H9 (cell line): ENCODE data around the gene MXI1. TPM values are rescaled to one million over a fixed set of nuclear protein-coding genes. Genes with fewer than 3 reads are reported as not detected.

ENCODE experiments used
- DNase-seq: peaks from one replicate; pipeline ENCODE4 v3.0.0-alpha.2; 2017
- H2AFZ ChIP-seq: one replicate; pipeline ENCODE4 v1.6.1; 2013; ENCODE audit warnings: mild to moderate bottlenecking, low read length, control low read depth, moderate library complexity
- H2AK5ac ChIP-seq: 2 replicates; pipeline ENCODE4 v1.6.1; 2013; ENCODE audit warnings: low read length, control low read depth, mixed read lengths; ENCODE audit not compliant: insufficient read length
- H2BK120ac ChIP-seq: one replicate; pipeline ENCODE4 v1.6.1; 2013; ENCODE audit warnings: low read depth, mild to moderate bottlenecking, low read length, control low read depth, inconsistent platforms; ENCODE audit not compliant: poor library complexity, severe bottlenecking
- H2BK12ac ChIP-seq: 2 replicates; pipeline ENCODE4 v1.6.1; 2013; ENCODE audit warnings: low read length, control low read depth, mixed read lengths, low read depth; ENCODE audit not compliant: insufficient read length
- H2BK15ac ChIP-seq: 2 replicates; pipeline ENCODE4 v1.6.1; 2013; ENCODE audit warnings: low read depth, low read length, control low read depth
- H2BK20ac ChIP-seq: one replicate; pipeline ENCODE4 v1.6.1; 2013; ENCODE audit warnings: low read depth, mild to moderate bottlenecking, low read length, control low read depth, inconsistent platforms; ENCODE audit not compliant: poor library complexity, severe bottlenecking
- H2BK5ac ChIP-seq: 2 replicates; pipeline ENCODE4 v1.6.1; 2013; ENCODE audit warnings: low read length, control low read depth, mixed read lengths; ENCODE audit not compliant: insufficient read length
- H3K14ac ChIP-seq: 2 replicates; pipeline ENCODE4 v1.6.1; 2013; ENCODE audit warnings: low read length, control low read depth; ENCODE audit not compliant: insufficient read depth
- H3K18ac ChIP-seq: 2 replicates; pipeline ENCODE4 v1.6.1; 2013; ENCODE audit warnings: low read depth, mild to moderate bottlenecking, mixed read lengths, low read length, control low read depth; ENCODE audit not compliant: insufficient read length
- H3K23ac ChIP-seq: 2 replicates; pipeline ENCODE4 v1.6.1; 2013; ENCODE audit warnings: low read length, control low read depth, mixed read lengths, low read depth; ENCODE audit not compliant: insufficient read length
- H3K23me2 ChIP-seq: 2 replicates; pipeline ENCODE4 v1.6.1; 2013; ENCODE audit warnings: low read depth, mild to moderate bottlenecking, mixed read lengths, low read length, control low read depth; ENCODE audit not compliant: insufficient read length, poor library complexity, severe bottlenecking
- H3K27ac ChIP-seq: 2 replicates; pipeline ENCODE4 v1.5.1; 2013; ENCODE audit warnings: low read length, control low read depth, mixed read lengths, low read depth; ENCODE audit not compliant: insufficient read length
- H3K27me3 ChIP-seq: 2 replicates; pipeline ENCODE4 v1.6.1; 2013; ENCODE audit warnings: low read length, control low read depth, inconsistent platforms; ENCODE audit not compliant: insufficient read depth
- H3K4ac ChIP-seq: 2 replicates; pipeline ENCODE4 v1.6.1; 2013; ENCODE audit warnings: low read depth, mild to moderate bottlenecking, control low read depth, inconsistent platforms, low read length, moderate library complexity
- H3K4me1 ChIP-seq: 2 replicates; pipeline ENCODE4 v1.6.1; 2013; ENCODE audit warnings: low read length, control low read depth, inconsistent platforms; ENCODE audit not compliant: insufficient read depth
- H3K4me2 ChIP-seq: 2 replicates; pipeline ENCODE4 v1.6.1; 2013; ENCODE audit warnings: low read length, control low read depth, mixed read lengths; ENCODE audit not compliant: insufficient read length, insufficient read depth
- H3K56ac ChIP-seq: 2 replicates; pipeline ENCODE4 v1.6.1; 2013; ENCODE audit warnings: low read depth, mild to moderate bottlenecking, mixed read lengths, low read length, control low read depth; ENCODE audit not compliant: insufficient read length
- H3K79me1 ChIP-seq: 2 replicates; pipeline ENCODE4 v1.6.1; 2013; ENCODE audit warnings: low read depth, mild to moderate bottlenecking, moderate library complexity, low read length, control low read depth, inconsistent platforms; ENCODE audit not compliant: insufficient read depth, poor library complexity, severe bottlenecking
- H3K79me2 ChIP-seq: 2 replicates; pipeline ENCODE4 v1.6.1; 2013; ENCODE audit warnings: low read length, control low read depth, inconsistent platforms; ENCODE audit not compliant: insufficient read depth
- H3K9ac ChIP-seq: 2 replicates; pipeline ENCODE4 v1.6.1; 2013; ENCODE audit warnings: low read length, control low read depth, mixed read lengths; ENCODE audit not compliant: insufficient read length; ENCODE audit errors: extremely low read depth
- H3K9me3 ChIP-seq: one replicate; pipeline ENCODE4 v1.6.1; 2013; ENCODE audit warnings: low read depth, low read length, inconsistent platforms; ENCODE audit not compliant: control insufficient read depth
- H3T11ph ChIP-seq: one replicate; pipeline ENCODE4 v1.6.1; 2013; ENCODE audit warnings: mild to moderate bottlenecking, low read length, control low read depth, inconsistent platforms
- H4K20me1 ChIP-seq: one replicate; pipeline ENCODE4 v1.6.1; 2013; ENCODE audit not compliant: control insufficient read depth, insufficient read length, insufficient read depth
- H4K5ac ChIP-seq: 2 replicates; pipeline ENCODE4 v1.6.1; 2013; ENCODE audit warnings: low read depth, mild to moderate bottlenecking, mixed read lengths, low read length, control low read depth; ENCODE audit not compliant: insufficient read length
- H4K8ac ChIP-seq: replicated peaks from 2 replicates; pipeline ENCODE4 v1.6.1; 2013; ENCODE audit warnings: low read length, control low read depth, mixed read lengths, low read depth; ENCODE audit not compliant: insufficient read length
- H4K91ac ChIP-seq: 2 replicates; pipeline ENCODE4 v1.6.1; 2013; ENCODE audit warnings: low read depth, mild to moderate bottlenecking, moderate library complexity, mixed read lengths, low read length, control low read depth; ENCODE audit not compliant: insufficient read length
- H3K27ac Mint-ChIP-seq, 3 experiments: 2 replicates in 2 of 3; 3 replicates in 1 of 3; pipeline ENCODE4 v1.8.0; 2020 to 2021; ENCODE audit warnings: mixed read lengths in 3 of 3, mild to moderate bottlenecking in 1 of 3, moderate library complexity in 1 of 3
- H3K27me3 Mint-ChIP-seq: 2 replicates; pipeline ENCODE4 v1.8.0; 2021; ENCODE audit warnings: low read depth, mild to moderate bottlenecking, moderate library complexity, mixed read lengths
- H3K36me3 Mint-ChIP-seq, 3 experiments: 2 replicates in 2 of 3; 3 replicates in 1 of 3; pipeline ENCODE4 v1.8.0; 2020 to 2021; ENCODE audit warnings: low read depth in 3 of 3, mixed read lengths in 3 of 3; ENCODE audit not compliant: insufficient read depth in 1 of 3
- H3K4me1 Mint-ChIP-seq, 2 experiments: 2 replicates each; pipeline ENCODE4 v1.8.0; 2020; ENCODE audit warnings: mixed read lengths in 2 of 2
- H3K4me3 Mint-ChIP-seq, 2 experiments: 2 replicates in 1 of 2; 3 replicates in 1 of 2; pipeline ENCODE4 v1.8.0; 2020 to 2021; ENCODE audit warnings: mild to moderate bottlenecking in 2 of 2, mixed read lengths in 2 of 2, moderate library complexity in 1 of 2
- H3K9me3 Mint-ChIP-seq, 2 experiments: 2 replicates in 1 of 2; 3 replicates in 1 of 2; pipeline ENCODE4 v1.8.0; 2020; ENCODE audit warnings: mild to moderate bottlenecking in 2 of 2, mixed read lengths in 2 of 2, moderate library complexity in 1 of 2
- WGBS: extraction: QIAGEN DNeasy Blood & Tissue Kit; methylation state at CpG from one replicate; pipeline ENCODE4 v1.1.7; 2013; ENCODE audit warnings: missing lambda C conversion rate, low lambda C conversion rate, mixed read lengths; ENCODE audit not compliant: insufficient read length; ENCODE audit errors: extremely low coverage; 5-methylcytosine and 5-hydroxymethylcytosine counted together
- total RNA-seq: library from RNA; stranded (reverse); gene quantifications from 2 replicates; pipeline ENCODE4 v1.2.1, GENCODE V29; 2021
- TF ChIP-seq, protein P1 (sequence below): fragments of 200-600 bp; sonication (generic); conservative IDR thresholded peaks from 3 replicates; pipeline ENCODE4 v1.8.0; 2021; ENCODE audit warnings: antibody characterized with exemption, mild to moderate bottlenecking

The MXI1 gene
- total RNA-seq, 1 experiment from 2014 or later = 5.6 TPM

DNA sequence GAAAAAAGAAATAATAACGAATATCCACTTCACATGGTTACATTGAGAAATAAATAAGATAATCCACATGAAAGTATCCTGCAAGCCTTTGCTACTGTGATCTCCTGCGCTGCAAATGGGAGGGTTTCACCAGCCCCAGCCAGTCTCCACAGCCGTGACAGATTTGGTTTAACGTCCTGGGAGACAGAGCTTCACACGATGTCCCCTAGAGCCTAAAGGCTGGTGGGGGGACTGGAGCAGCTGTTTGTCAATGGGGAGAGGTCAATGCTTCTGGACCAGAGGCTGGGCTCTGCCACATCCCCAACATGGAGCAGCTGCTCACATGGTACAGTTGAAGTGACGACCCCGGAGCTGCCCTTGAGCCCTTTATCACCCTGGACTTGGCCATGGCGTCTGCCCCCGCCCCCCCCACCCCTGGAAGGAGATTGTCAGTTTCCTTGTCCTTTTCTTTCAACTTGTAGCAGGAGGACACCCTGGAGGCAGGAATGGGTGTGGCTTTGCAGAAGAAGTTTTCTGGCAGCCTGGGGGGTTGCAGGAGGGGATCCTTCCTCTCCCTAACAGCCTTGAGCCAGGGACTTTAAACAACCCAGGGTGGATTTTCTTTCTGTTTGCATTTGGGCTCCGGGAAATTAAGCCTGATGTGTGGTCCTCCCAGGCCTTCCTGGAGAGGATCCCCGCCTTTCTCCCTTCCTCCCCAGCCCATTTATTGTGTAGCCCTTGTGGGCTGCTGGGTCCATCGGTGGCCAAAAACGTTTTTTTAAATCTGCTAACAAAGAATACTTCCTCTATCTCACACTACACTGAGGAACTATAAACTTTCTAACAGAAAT lies 37.0 kb upstream of the MXI1 start:
- H2AK5ac ChIP-seq = no peak overlapping the region
- no peak overlapping the region for H3K4me3 Mint-ChIP-seq
- H3K4me1 Mint-ChIP-seq = peaks cover 49 to 56% of the 10 kb centered on the region in 2 experiments
- TF ChIP-seq, protein P1, sequence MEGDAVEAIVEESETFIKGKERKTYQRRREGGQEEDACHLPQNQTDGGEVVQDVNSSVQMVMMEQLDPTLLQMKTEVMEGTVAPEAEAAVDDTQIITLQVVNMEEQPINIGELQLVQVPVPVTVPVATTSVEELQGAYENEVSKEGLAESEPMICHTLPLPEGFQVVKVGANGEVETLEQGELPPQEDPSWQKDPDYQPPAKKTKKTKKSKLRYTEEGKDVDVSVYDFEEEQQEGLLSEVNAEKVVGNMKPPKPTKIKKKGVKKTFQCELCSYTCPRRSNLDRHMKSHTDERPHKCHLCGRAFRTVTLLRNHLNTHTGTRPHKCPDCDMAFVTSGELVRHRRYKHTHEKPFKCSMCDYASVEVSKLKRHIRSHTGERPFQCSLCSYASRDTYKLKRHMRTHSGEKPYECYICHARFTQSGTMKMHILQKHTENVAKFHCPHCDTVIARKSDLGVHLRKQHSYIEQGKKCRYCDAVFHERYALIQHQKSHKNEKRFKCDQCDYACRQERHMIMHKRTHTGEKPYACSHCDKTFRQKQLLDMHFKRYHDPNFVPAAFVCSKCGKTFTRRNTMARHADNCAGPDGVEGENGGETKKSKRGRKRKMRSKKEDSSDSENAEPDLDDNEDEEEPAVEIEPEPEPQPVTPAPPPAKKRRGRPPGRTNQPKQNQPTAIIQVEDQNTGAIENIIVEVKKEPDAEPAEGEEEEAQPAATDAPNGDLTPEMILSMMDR = peak; percentile 20; the same call in 1 of the 3 replicates
- no peak overlapping the region for H3T11ph ChIP-seq
- H4K5ac ChIP-seq = no peak overlapping the region
- no peaks in the 10 kb centered on the region for H3K23me2 ChIP-seq
- H3K56ac ChIP-seq = no peak overlapping the region
- no peaks in the 10 kb centered on the region for H3K79me1 ChIP-seq
- peak; percentile 64 for DNase-seq
- no peak overlapping the region for H2BK5ac ChIP-seq
- no peak overlapping the region for H3K23ac ChIP-seq
- no peak overlapping the region for H3K4ac ChIP-seq
- no peak overlapping the region for H3K9ac ChIP-seq
- H3K36me3 Mint-ChIP-seq = peaks cover 0 to 1% (median 0%) of the 10 kb centered on the region in 3 experiments; a peak in 2 of 7 replicates
- no peaks in the 10 kb centered on the region for H4K20me1 ChIP-seq
- no peak overlapping the region for H4K8ac ChIP-seq
- H3K27ac ChIP-seq = no peak overlapping the region
- H3K9me3 Mint-ChIP-seq = peaks cover 0 to 22% of the 10 kb centered on the region in 2 experiments; a peak in 3 of 5 replicates
- H3K18ac ChIP-seq = no peak overlapping the region
- peaks cover 82% of the 10 kb centered on the region for H3K27me3 ChIP-seq
- no peaks in the 10 kb centered on the region for H3K79me2 ChIP-seq
- peaks cover 100% of the 10 kb centered on the region for H3K27me3 Mint-ChIP-seq
- no peak overlapping the region for H2BK20ac ChIP-seq
- WGBS = no CpG with 5 or more reads among the region's 13 CpGs
- no peak overlapping the region for H2AFZ ChIP-seq
- H3K9me3 ChIP-seq = no peaks in the 10 kb centered on the region
- H3K27ac Mint-ChIP-seq = no peak overlapping the region
- no peak overlapping the region for H3K14ac ChIP-seq
- no peak overlapping the region for H2BK12ac ChIP-seq
- no peak overlapping the region for H2BK120ac ChIP-seq
- no peak overlapping the region for H2BK15ac ChIP-seq
- no peak overlapping the region for H3K4me2 ChIP-seq
- no peak overlapping the region for H4K91ac ChIP-seq
- peaks cover 2% of the 10 kb centered on the region; the same call in 1 of the 2 replicates for H3K4me1 ChIP-seq
